HG02623 (cell line): ENCODE measurements around the gene PCSK2.
"Not testable (repeated sequence)": the region's sequence is repeated elsewhere in the genome, so short reads cannot be mapped to it uniquely, and the experiment has no call there.

Source experiments
- ATAC-seq: cut with Tn5 transposase; IDR thresholded peaks from one replicate; pipeline ENCODE4 v1.9.1; 2021; ENCODE audit warnings: moderate library complexity; ENCODE audit not compliant: unreplicated experiment

Gene PCSK2

DNA sequence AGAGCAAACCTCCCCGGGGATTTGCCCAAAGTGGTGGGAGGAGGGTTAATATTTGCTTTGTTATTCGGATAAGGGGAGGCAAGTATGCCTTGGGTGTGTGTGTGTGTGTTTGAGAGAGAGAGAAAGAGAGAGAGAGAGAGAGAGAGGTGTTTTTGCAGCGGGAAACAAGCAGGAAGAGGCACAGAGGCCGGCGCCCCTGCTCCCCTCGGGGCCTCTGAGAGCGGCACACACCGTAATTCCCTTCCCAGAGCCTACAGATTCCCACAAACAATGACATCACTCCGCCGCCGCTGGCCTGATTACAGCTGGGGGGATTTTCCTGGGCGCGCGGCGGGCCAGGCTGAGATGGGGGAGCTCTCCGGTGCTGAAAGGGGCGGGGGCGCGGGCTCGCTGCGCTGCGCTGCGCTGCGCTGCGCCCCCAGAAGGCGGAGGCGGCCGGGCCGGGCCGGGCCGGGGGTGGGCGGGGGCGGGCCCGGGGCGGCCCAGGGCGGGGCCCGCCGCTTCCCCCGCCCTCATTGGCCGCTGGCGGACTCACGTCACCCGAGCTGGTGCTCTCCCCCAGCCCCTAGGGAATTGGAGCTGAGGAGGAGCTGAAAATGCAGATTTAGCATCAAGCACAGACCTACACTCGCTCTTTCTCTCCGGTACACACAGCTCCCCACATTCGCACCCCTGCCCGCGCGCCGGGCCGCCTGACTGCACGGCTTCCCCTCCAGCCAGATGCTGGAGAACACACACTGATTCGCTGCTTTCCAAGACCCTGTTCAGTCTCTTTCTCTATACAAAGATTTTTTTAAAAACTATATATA is at the start of gene PCSK2:
Gene PCSK2, plus strand, starts transcription at position 631 of the 809 bp plus-strand sequence. CDS start 266 bp downstream, outside the sequence.
- no peak for ATAC-seq

DNA sequence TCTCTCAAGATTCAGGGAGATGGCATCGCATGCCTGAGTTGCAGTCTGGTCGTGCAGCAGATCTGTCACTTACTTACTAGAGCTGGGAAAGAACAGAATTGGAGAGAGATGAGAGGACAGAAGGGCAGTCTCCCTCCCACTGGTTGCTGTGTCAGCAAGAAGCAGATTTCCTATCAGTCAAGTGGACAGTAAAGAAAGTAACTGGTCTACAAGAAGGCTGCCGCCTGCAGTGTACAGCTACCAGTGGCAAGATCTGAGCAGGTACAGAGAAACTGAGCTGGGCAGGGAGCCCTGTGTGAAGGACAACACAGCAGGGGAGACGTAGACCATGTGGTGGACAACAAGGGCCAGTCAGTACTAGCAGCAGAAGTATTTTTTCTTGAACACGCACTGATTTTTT is 49.5 kb upstream of the PCSK2 start:
- ATAC-seq = no peak

GRCh38 chr20:17179840-17180239 is 47.0 kb upstream of the PCSK2 start:
- no peak for ATAC-seq

- no peak for ATAC-seq
These were observed 36.7 kb upstream of the PCSK2 start for GRCh38 chr20:17189976-17190695.

GRCh38 chr20:17197041-17197440 is 29.8 kb upstream of the PCSK2 start:
- ATAC-seq = no peak

DNA sequence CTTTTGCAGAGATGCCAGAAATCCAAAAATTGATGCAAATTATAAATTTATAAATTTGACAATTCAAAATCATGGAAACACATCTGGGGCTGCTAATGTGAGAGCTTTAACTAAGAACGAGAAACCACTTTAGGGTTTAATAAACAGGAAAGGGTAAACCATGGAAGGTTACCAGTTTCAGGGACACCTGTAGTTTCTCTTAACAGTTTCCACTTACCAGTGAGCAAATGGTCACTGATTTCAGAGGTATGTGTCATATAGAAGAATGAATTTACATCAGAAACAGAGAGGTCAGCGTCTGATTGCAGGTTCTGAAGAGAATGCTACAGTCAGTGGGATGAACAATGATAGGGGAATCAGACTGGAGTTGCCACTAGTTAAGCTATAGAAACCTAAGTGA is 24.8 kb upstream of the PCSK2 start:
- no peak for ATAC-seq

- no peak for ATAC-seq
These were observed 24.2 kb upstream of the PCSK2 start for GRCh38 chr20:17202673-17203072.

- no peak for ATAC-seq
These were observed 21.6 kb upstream of the PCSK2 start for GRCh38 chr20:17205084-17205813.

GRCh38 chr20:17210387-17210786 is 16.5 kb upstream of the PCSK2 start:
- ATAC-seq = no peak

DNA sequence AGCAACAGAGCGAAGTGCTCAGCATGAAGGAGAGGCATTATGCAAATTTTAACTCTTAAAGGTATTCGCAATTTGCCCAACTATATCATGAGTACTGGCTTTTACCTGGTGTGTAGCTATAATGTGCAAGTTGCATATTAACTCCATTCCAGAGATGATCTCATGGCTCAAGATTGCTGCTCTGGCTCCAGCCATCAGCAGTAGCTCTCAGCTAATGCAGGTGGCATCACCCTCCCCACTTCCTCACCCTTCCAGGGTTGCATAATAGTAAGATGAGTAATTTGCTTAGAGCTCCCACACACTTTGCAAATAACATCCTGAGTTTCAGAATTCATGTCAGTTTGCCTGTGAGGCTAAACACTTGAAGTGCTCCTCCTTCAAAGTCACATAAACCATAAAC is 15.9 kb upstream of the PCSK2 start:
- ATAC-seq = no peak

DNA sequence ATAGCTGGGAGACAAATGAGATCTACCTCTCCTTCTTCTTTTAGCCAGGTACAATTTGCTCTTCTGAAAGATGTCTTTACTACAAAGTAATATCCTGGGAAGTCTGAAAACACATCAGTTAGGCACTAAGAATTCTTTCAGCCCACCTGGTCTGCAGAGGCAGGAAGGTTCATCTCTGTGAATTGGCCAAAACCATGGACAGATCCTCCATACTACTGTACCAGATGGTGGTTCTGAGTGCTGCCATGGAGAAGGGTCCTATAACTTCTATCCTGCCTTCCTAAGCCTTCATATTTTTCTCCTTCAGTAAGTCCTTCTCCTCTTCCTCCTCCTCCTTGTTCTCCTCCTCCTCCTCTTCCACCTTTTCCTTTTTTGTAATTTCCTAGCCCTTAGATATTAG is 11.7 kb upstream of the PCSK2 start:
- no peak for ATAC-seq

DNA sequence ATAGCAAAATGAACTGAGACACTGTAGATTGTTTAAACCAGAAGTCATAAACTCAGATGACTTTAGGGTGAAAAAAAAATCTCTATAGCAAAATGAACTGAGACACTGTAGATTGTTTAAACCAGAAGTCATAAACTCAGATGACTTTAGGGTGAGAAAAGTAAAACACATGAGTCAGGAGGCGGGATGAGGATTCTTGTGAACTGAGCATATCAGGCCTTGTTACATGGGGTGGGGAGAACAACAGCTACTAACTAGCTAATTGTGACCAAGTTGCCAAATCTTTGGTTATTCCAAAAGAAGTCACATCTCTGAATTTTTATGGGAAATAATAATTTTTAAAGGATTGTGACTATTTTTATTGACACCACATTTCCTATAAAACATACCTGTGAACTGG is 7.0 kb upstream of the PCSK2 start:
- ATAC-seq = not testable (repeated sequence)

GRCh38 chr20:17223553-17223952 is 3.3 kb upstream of the PCSK2 start:
- ATAC-seq = no peak

GRCh38 chr20:17225851-17226409 is 910 bp upstream of the PCSK2 start:
- no peak for ATAC-seq

- no peak for ATAC-seq
These were observed 357 bp downstream of the PCSK2 start for GRCh38 chr20:17227219-17227575.

- no peak for ATAC-seq
These were observed 1.1 kb downstream of the PCSK2 start for GRCh38 chr20:17227669-17228623.

DNA sequence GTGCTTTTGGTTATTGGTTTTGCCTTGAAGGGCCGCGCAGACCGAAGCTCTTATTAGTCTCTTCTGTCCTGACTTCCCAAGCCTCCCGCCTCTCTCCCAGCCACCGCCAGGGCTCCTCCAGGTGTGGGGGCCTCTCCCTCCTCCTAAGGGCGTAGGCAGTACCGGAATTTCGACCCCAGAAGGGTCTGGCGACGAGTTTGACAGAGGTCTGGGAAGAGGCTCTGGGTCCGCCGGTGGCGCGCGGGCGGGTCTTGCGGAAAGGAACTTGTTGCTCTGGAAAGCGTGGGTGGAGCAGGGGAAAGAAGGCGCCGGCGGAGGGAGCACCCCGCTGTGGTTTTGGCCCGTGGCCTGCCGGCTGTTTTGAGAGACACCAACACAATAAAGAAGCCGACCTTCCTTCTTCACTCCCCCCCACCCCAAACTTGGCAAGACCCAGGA is 1.8 kb downstream of the PCSK2 start:
- no peak for ATAC-seq

GRCh38 chr20:17229256-17229655 is 2.4 kb downstream of the PCSK2 start:
- no peak for ATAC-seq

DNA sequence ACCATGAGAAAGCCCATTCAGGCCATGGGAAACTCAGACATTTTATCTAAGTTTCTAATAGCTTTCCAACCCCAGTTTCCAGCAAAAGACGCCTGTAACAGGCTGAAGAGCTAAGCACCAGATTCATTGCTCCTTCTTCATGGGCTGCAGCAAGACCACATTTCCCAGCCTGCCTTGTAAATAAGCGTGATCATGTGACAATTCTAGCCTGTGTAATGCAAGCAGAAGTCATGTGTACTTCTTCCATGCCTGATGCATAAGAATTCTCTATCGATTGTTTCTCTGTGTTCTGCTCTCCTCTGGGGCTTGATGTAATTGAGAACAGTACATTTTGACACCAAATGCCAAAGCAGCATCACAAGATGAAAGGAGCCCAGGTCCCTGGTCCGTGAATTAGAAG is 6.8 kb downstream of the PCSK2 start:
- no peak for ATAC-seq

DNA sequence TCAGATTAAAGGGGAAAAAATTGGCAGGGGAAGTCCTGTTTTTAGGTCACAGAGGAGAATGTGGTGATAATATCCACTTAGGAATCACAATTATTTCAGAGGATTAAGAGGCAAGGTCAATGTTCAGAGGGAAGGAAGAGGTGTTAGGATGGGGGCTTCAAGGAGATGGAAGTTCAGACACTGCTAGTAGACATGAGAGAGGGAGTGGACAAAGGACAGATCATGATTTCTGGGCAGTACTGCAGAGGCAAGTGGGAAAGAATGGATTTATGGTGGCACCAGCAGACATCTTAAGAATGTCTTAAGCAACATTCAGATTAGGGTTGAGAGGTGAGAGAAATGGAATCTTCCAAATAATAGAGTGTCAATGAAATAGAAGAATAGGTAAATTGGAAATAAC is 9.9 kb downstream of the PCSK2 start:
- no peak for ATAC-seq
